GM19452 (cell line): Measurements from ENCODE around the gene BPTF.
"Not testable (repeated sequence)": the region's sequence is repeated elsewhere in the genome, so short reads cannot be mapped to it uniquely, and the experiment has no call there.

Source experiments
- ATAC-seq: cut with Tn5 transposase; IDR thresholded peaks from one replicate; pipeline ENCODE4 v1.9.1; 2021; ENCODE audit not compliant: unreplicated experiment

BPTF gene

GRCh38 chr17:67881083-67881482 is 55.8 kb downstream of the BPTF start:
- no peak for ATAC-seq

GRCh38 chr17:67884741-67885140 is 59.4 kb downstream of the BPTF start:
- ATAC-seq = no peak

- no peak for ATAC-seq
These were observed 66.3 kb downstream of the BPTF start for GRCh38 chr17:67891481-67892119.

GRCh38 chr17:67902511-67903231 is 77.4 kb downstream of the BPTF start:
- no peak for ATAC-seq

- not testable (repeated sequence) for ATAC-seq
These were observed 80.0 kb downstream of the BPTF start for GRCh38 chr17:67905298-67905697.

GRCh38 chr17:67910117-67910803 is 85.0 kb downstream of the BPTF start:
- ATAC-seq = not testable (repeated sequence)

- ATAC-seq = no peak
These were observed 85.9 kb downstream of the BPTF start for GRCh38 chr17:67911059-67911782.

- ATAC-seq = no peak
These were observed 86.8 kb downstream of the BPTF start for GRCh38 chr17:67912088-67912487.

- ATAC-seq = no peak
These were observed 87.4 kb downstream of the BPTF start for GRCh38 chr17:67912656-67913055.

- ATAC-seq = no peak
These were observed 94.9 kb downstream of the BPTF start for GRCh38 chr17:67920212-67920611.

- no peak for ATAC-seq
These were observed 97.2 kb downstream of the BPTF start for GRCh38 chr17:67922503-67922902.

GRCh38 chr17:67928842-67929241 is 103.5 kb downstream of the BPTF start:
- ATAC-seq = not testable (repeated sequence)

- no peak for ATAC-seq
These were observed 105.9 kb downstream of the BPTF start for GRCh38 chr17:67931227-67931626.

- no peak for ATAC-seq
These were observed 117.5 kb downstream of the BPTF start for GRCh38 chr17:67942810-67943209.

GRCh38 chr17:67944035-67944434 is 118.7 kb downstream of the BPTF start:
- no peak for ATAC-seq

GRCh38 chr17:67946513-67946912 is 121.2 kb downstream of the BPTF start:
- no peak for ATAC-seq

- ATAC-seq = no peak
These were observed 122.1 kb downstream of the BPTF start for GRCh38 chr17:67947325-67947813.

- no peak for ATAC-seq
These were observed 125.6 kb downstream of the BPTF start for GRCh38 chr17:67950945-67951344.

GRCh38 chr17:67959510-67959909 is 134.2 kb downstream of the BPTF start:
- no peak for ATAC-seq

GRCh38 chr17:67960276-67960675 is 135.0 kb downstream of the BPTF start:
- ATAC-seq = not testable (repeated sequence)

GRCh38 chr17:67962156-67962555 is 136.9 kb downstream of the BPTF start:
- not testable (repeated sequence) for ATAC-seq
